ENCODE measurements around the gene NCAPD2. TPM values are rescaled to one million over a fixed set of nuclear protein-coding genes. Genes with fewer than 3 reads are reported as not detected.
"Not testable (repeated sequence)": the region's sequence is repeated elsewhere in the genome, so short reads cannot be mapped to it uniquely, and the experiment has no call there.

Gene NCAPD2
- total RNA-seq, 1 donor from 2014 or later, result 99.1 TPM

- TF ChIP-seq CTCF (IDR thresholded peaks at IDR 0.05; ENCODE audit: unreplicated experiment), result no peak
- Mint-ChIP-seq H3K9me3 (ENCODE audit: low read depth) (peaks cover 4% of the 10 kb centered on the region), H3K4me3 (ENCODE audit: low read depth) (no peak overlapping the region), H3K27me3 (peaks cover 19% of the 10 kb centered on the region), H3K27ac (peak overlapping the region; percentile 74), H3K36me3 (ENCODE audit: insufficient read depth) (peaks cover 2% of the 10 kb centered on the region), H3K4me1 (ENCODE audit: low read depth) (peaks cover 5% of the 10 kb centered on the region)
- DNase-seq (ENCODE audit: low spot score, unreplicated experiment), result no peak
Measured at GRCh38 chr12:6478416-6478815, 15.5 kb upstream of the NCAPD2 start.

DNA sequence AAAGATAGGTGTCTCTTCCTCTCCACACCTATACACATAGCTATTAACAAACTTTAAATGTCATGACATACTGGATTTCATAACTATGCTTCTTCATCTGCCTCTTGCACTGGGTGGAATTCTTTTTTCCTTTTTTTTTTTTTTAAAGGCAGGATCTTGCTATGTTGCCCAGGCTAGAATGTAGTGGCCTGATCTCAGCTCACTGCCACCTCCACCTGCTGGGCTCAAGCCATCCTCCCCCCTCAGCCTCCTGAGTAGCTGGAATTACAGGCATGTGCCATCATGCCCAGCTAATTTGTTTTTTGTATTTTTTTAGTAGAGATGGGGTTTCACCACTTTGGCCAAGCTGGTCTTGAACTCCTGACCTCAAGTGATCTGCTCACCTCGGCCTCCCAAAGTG, 5.7 kb upstream of the NCAPD2 start:
- H3K4me3 Mint-ChIP-seq (ENCODE audit: low read depth), result no peak overlapping the region
- no peak overlapping the region for H3K27ac Mint-ChIP-seq
- H3K9me3 Mint-ChIP-seq (ENCODE audit: low read depth), result no peaks in the 10 kb centered on the region
- peaks cover 6% of the 10 kb centered on the region for H3K4me1 Mint-ChIP-seq (ENCODE audit: low read depth)
- H3K27me3 Mint-ChIP-seq, result peaks cover 3% of the 10 kb centered on the region
- no peak for TF ChIP-seq CTCF (IDR thresholded peaks at IDR 0.05; ENCODE audit: unreplicated experiment)
- no peak for DNase-seq (ENCODE audit: low spot score, unreplicated experiment)
- H3K36me3 Mint-ChIP-seq (ENCODE audit: insufficient read depth), result peaks cover 2% of the 10 kb centered on the region

DNA sequence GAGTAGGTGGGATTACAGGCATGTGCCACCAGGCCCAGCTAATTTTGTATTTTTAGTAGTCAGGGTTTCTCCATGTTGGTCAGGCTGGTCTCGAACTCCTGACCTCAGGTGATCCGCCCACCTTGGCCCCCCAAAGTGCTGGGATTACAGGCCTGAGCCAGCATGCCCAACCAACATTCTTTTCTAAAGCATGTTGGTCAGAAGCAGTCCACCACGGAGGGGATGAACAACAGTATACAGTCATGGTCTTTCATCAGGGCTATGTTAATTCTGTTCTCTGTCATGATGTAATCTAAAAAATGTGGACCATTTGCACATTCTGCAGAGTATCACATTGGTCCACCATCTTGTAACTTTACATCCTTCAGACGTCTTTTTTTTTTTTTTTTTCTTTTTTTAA, 4.5 kb upstream of the NCAPD2 start:
- TF ChIP-seq CTCF (IDR thresholded peaks at IDR 0.05; ENCODE audit: unreplicated experiment), result no peak

GRCh38 chr12:6490673-6491072, 3.2 kb upstream of the NCAPD2 start:
- peaks cover 20% of the 10 kb centered on the region for H3K4me1 Mint-ChIP-seq (ENCODE audit: low read depth)
- not testable (repeated sequence) for H3K36me3 Mint-ChIP-seq (ENCODE audit: insufficient read depth); DNase-seq (ENCODE audit: low spot score, unreplicated experiment); H3K9me3 Mint-ChIP-seq (ENCODE audit: low read depth); H3K27me3 Mint-ChIP-seq; H3K4me3 Mint-ChIP-seq (ENCODE audit: low read depth); H3K27ac Mint-ChIP-seq

More for the DNA sequence above, 4.5 kb upstream of the NCAPD2 start:
- Mint-ChIP-seq H3K36me3 (ENCODE audit: insufficient read depth) (peaks cover 2% of the 10 kb centered on the region), H3K4me1 (ENCODE audit: low read depth) (peaks cover 8% of the 10 kb centered on the region), H3K27me3 (peaks cover 3% of the 10 kb centered on the region), H3K27ac (no peak overlapping the region), H3K9me3 (ENCODE audit: low read depth) (no peaks in the 10 kb centered on the region), H3K4me3 (ENCODE audit: low read depth) (no peak overlapping the region)
- DNase-seq (ENCODE audit: low spot score, unreplicated experiment), result no peak

DNA sequence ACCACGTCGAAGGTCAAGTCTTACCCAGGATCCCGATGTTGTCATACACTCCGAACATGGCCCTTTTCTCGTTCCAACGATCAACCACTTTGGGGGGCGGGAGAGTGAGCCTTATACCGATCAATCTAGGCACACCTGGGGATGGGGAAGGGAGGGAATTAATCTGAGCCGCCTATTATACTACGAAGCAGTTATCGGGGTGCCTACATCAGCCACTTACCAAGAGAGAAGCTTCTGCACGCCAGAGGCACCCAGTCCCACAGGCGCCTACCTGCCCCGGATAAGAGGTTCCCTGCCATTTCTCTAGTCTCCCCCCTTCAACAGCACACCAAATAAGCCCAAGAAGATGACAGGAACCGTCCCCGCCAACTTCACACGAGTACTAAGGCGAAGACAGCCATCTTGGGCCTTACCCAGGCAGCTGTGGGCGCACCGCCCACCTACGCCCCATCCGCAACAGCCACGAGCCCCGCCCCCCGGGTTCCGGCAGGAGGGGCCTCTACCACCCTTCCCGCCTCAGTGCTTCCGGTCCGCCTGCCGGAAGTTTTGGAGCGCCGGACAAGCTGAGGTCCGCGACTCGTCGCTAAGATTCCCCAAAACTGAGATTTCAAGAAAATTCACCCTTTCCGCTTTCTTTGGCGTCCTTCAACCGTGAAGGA, 935 bp upstream of the NCAPD2 start, which contains the start of gene MRPL51:
TSS of gene MRPL51 (minus strand) at position 425 of the 659 bp plus-strand sequence. CDS start at position 299, 126 bp downstream.
- Mint-ChIP-seq H3K36me3 (ENCODE audit: insufficient read depth) (peaks cover 5% of the 10 kb centered on the region), H3K4me3 (ENCODE audit: low read depth) (peak within 1 kb of the TSS; percentile 88), H3K27me3 (peaks cover under 1% of the 10 kb centered on the region), H3K27ac (peak within 1 kb of the TSS; percentile 98), H3K9me3 (ENCODE audit: low read depth) (no peaks in the 10 kb centered on the region), H3K4me1 (ENCODE audit: low read depth) (peaks cover 22% of the 10 kb centered on the region)
- no peak for TF ChIP-seq CTCF (IDR thresholded peaks at IDR 0.05; ENCODE audit: unreplicated experiment)
- DNase-seq (ENCODE audit: low spot score, unreplicated experiment), result peak; percentile 99

DNA sequence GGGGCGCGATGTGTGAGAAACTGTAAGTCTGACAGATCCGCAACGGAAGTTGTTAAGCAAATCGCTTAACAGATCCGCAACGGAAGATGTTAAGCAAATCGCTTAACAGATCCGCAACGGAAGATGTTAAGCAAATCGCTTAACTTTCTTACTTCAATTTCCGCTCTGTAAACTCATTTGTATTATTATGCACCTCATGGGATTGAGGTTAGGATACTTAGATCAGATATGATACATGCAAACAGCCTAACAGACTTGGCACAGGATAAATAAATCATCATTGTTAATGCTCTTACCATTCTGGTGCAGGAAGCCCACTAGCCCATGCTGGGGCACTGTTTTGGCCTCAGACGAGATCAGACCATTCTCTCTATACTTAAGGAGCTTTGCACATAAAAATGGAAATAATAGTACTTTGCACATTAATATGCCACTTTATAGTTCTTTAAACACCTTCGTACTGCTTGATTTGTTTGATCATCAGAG, 399 bp downstream of the NCAPD2 start:
- Mint-ChIP-seq H3K27ac (peak overlapping the region; percentile 95), H3K27me3 (no peaks in the 10 kb centered on the region), H3K9me3 (ENCODE audit: low read depth) (no peaks in the 10 kb centered on the region), H3K36me3 (ENCODE audit: insufficient read depth) (peaks cover 6% of the 10 kb centered on the region), H3K4me1 (ENCODE audit: low read depth) (peaks cover 22% of the 10 kb centered on the region), H3K4me3 (ENCODE audit: low read depth) (peak overlapping the region; percentile 88)
- no peak for DNase-seq (ENCODE audit: low spot score, unreplicated experiment)
- TF ChIP-seq CTCF (IDR thresholded peaks at IDR 0.05; ENCODE audit: unreplicated experiment), result peak; percentile 25
